NT2/D1 (cell line): Measurements from ENCODE around the gene MRPL24.

ENCODE experiments used
- DNase-seq: peaks from one replicate; pipeline ENCODE4 v3.0.0-alpha.2; 2011; ENCODE audit warnings: low read depth, low spot score
- H3K27me3 ChIP-seq: 2 replicates; pipeline ENCODE4 v1.6.0; 2011; ENCODE audit warnings: mild to moderate bottlenecking; ENCODE audit not compliant: insufficient read length, insufficient read depth
- H3K36me3 ChIP-seq: 2 replicates; pipeline ENCODE4 v1.6.1; 2011; ENCODE audit warnings: mild to moderate bottlenecking, low read length, mixed read lengths; ENCODE audit not compliant: insufficient read depth, insufficient read length
- H3K4me1 ChIP-seq: 2 replicates; pipeline ENCODE4 v1.5.1; 2011; ENCODE audit not compliant: insufficient read depth, insufficient read length
- H3K4me3 ChIP-seq: 2 replicates; pipeline ENCODE4 v1.5.1; 2011; ENCODE audit warnings: low read depth; ENCODE audit not compliant: insufficient read length
- H3K9ac ChIP-seq: 2 replicates; pipeline ENCODE4 v1.6.0; 2011; ENCODE audit warnings: low read depth; ENCODE audit not compliant: insufficient read length
- H3K9me3 ChIP-seq: 2 replicates; pipeline ENCODE4 v1.5.1; 2011; ENCODE audit warnings: mild to moderate bottlenecking, low read length; ENCODE audit not compliant: insufficient read depth
- SUZ12 ChIP-seq: IDR thresholded peaks from 2 replicates; pipeline ENCODE4 v1.6.1; 2011; ENCODE audit not compliant: insufficient read length, insufficient read depth; ENCODE audit errors: extremely low read depth
- YY1 ChIP-seq: IDR thresholded peaks from 2 replicates; pipeline ENCODE4 v1.6.1; 2011; ENCODE audit not compliant: insufficient read length, insufficient read depth
- ZNF274 ChIP-seq: IDR thresholded peaks from 2 replicates; pipeline ENCODE4 v1.6.1; 2011; ENCODE audit warnings: mild to moderate bottlenecking, low read depth, low read length

MRPL24 gene

GRCh38 chr1:156726549-156727226 is 14.2 kb downstream of the MRPL24 start:
- Histone ChIP-seq H3K9me3 (no peaks in the 10 kb centered on the region), H3K4me3 (peak overlapping the region; percentile 13), H3K27me3 (no peaks in the 10 kb centered on the region), H3K36me3 (peaks cover 65% of the 10 kb centered on the region), H3K9ac (peak overlapping the region; percentile 100), H3K4me1 (peaks cover 15% of the 10 kb centered on the region)
- no peak for DNase-seq
- no peak for TF ChIP-seq ZNF274
- no peak for TF ChIP-seq YY1
- no peak for TF ChIP-seq SUZ12

- Histone ChIP-seq H3K4me1 (peaks cover 15% of the 10 kb centered on the region), H3K36me3 (peaks cover 73% of the 10 kb centered on the region), H3K4me3 (peak overlapping the region; percentile 13), H3K9ac (peak overlapping the region; percentile 100), H3K9me3 (no peaks in the 10 kb centered on the region), H3K27me3 (no peaks in the 10 kb centered on the region)
- TF ChIP-seq SUZ12 (no peak), ZNF274 (no peak), YY1 (no peak)
- peak; percentile 92 for DNase-seq
These were observed 15.1 kb downstream of the MRPL24 start for GRCh38 chr1:156725683-156726280.

- no peak for DNase-seq
- H3K4me3 ChIP-seq: no peak overlapping the region
- TF ChIP-seq YY1: no peak
- TF ChIP-seq ZNF274: no peak
- TF ChIP-seq SUZ12: no peak
- H3K4me1 ChIP-seq: peaks cover 8% of the 10 kb centered on the region
- H3K27me3 ChIP-seq: no peaks in the 10 kb centered on the region
- H3K9me3 ChIP-seq: no peaks in the 10 kb centered on the region
- H3K36me3 ChIP-seq: peaks cover 57% of the 10 kb centered on the region
- no peak overlapping the region for H3K9ac ChIP-seq
These were observed 19.4 kb downstream of the MRPL24 start for GRCh38 chr1:156721535-156721934.

- Histone ChIP-seq H3K4me1 (peaks cover 6% of the 10 kb centered on the region), H3K9me3 (no peaks in the 10 kb centered on the region), H3K27me3 (no peaks in the 10 kb centered on the region), H3K4me3 (no peak overlapping the region), H3K36me3 (peaks cover 53% of the 10 kb centered on the region), H3K9ac (no peak overlapping the region)
- TF ChIP-seq SUZ12 (no peak), ZNF274 (no peak), YY1 (no peak)
- no peak for DNase-seq
These were observed 19.8 kb downstream of the MRPL24 start for GRCh38 chr1:156721131-156721530.

GRCh38 chr1:156717351-156717750 is 23.5 kb downstream of the MRPL24 start:
- no peak for TF ChIP-seq YY1
- no peak for TF ChIP-seq SUZ12
- TF ChIP-seq ZNF274: no peak
- H3K4me1 ChIP-seq: peaks cover under 1% of the 10 kb centered on the region
- no peaks in the 10 kb centered on the region for H3K9me3 ChIP-seq
- no peak overlapping the region for H3K4me3 ChIP-seq
- H3K36me3 ChIP-seq: peaks cover 17% of the 10 kb centered on the region
- no peak overlapping the region for H3K9ac ChIP-seq
- no peak for DNase-seq
- no peaks in the 10 kb centered on the region for H3K27me3 ChIP-seq

GRCh38 chr1:156714830-156715229 is 26.1 kb downstream of the MRPL24 start:
- TF ChIP-seq SUZ12 (no peak), ZNF274 (no peak), YY1 (no peak)
- Histone ChIP-seq H3K9me3 (no peaks in the 10 kb centered on the region), H3K4me1 (peaks cover 20% of the 10 kb centered on the region), H3K36me3 (no peaks in the 10 kb centered on the region), H3K27me3 (no peaks in the 10 kb centered on the region), H3K4me3 (no peak overlapping the region), H3K9ac (no peak overlapping the region)
- no peak for DNase-seq

- TF ChIP-seq SUZ12: no peak
- TF ChIP-seq YY1: no peak
- TF ChIP-seq ZNF274: no peak
- DNase-seq: no peak
- H3K9me3 ChIP-seq: no peaks in the 10 kb centered on the region
- peaks cover 37% of the 10 kb centered on the region for H3K4me1 ChIP-seq
- peak overlapping the region; percentile 57 for H3K9ac ChIP-seq
- no peak overlapping the region for H3K4me3 ChIP-seq
- no peaks in the 10 kb centered on the region for H3K36me3 ChIP-seq
- no peaks in the 10 kb centered on the region for H3K27me3 ChIP-seq
These were observed 28.3 kb downstream of the MRPL24 start for GRCh38 chr1:156712626-156713025.
